ENCODE results near the gene AARS1.
"Not testable (repeated sequence)": the region's sequence is repeated elsewhere in the genome, so short reads cannot be mapped to it uniquely, and the experiment has no call there.

Gene AARS1

GRCh38 chr16:70224645-70225044 lies 64.7 kb downstream of the AARS1 start:
- not testable (repeated sequence) for DNase-seq (ENCODE audit: low read depth in 2 of 2)

GRCh38 chr16:70223971-70224513 lies 65.3 kb downstream of the AARS1 start:
- DNase-seq (ENCODE audit: low read depth in 2 of 2) = not testable (repeated sequence)

- DNase-seq (ENCODE audit: low read depth in 2 of 2) = not testable (repeated sequence)
Observed at GRCh38 chr16:70223216-70223615, 66.1 kb downstream of the AARS1 start.

GRCh38 chr16:70222574-70222973 lies 66.7 kb downstream of the AARS1 start:
- not testable (repeated sequence) for DNase-seq (ENCODE audit: low read depth in 2 of 2)

- not testable (repeated sequence) for DNase-seq (ENCODE audit: low read depth in 2 of 2)
Observed at GRCh38 chr16:70218586-70218985, 70.7 kb downstream of the AARS1 start.

GRCh38 chr16:70206382-70206781 lies 82.9 kb downstream of the AARS1 start:
- not testable (repeated sequence) for DNase-seq (ENCODE audit: low read depth in 2 of 2)

- DNase-seq (ENCODE audit: low read depth in 2 of 2) = not testable (repeated sequence)
Observed at GRCh38 chr16:70204668-70205405, 84.5 kb downstream of the AARS1 start.

- DNase-seq (ENCODE audit: low read depth in 2 of 2) = not testable (repeated sequence)
Observed at GRCh38 chr16:70204010-70204409, 85.3 kb downstream of the AARS1 start.

- not testable (repeated sequence) for DNase-seq (ENCODE audit: low read depth in 2 of 2)
Observed at GRCh38 chr16:70203508-70203907, 85.8 kb downstream of the AARS1 start.
